ENCODE data around the gene ELMOD3. TPM values are rescaled to one million over a fixed set of nuclear protein-coding genes. Genes with fewer than 3 reads are reported as not detected.
A peak's percentile ranks its signal among the peaks of the same experiment; 100 is the strongest.

ELMOD3 gene
- total RNA-seq, 4 donors from 2014 or later = 24.4 to 41.8 (median 30.0) TPM

DNA sequence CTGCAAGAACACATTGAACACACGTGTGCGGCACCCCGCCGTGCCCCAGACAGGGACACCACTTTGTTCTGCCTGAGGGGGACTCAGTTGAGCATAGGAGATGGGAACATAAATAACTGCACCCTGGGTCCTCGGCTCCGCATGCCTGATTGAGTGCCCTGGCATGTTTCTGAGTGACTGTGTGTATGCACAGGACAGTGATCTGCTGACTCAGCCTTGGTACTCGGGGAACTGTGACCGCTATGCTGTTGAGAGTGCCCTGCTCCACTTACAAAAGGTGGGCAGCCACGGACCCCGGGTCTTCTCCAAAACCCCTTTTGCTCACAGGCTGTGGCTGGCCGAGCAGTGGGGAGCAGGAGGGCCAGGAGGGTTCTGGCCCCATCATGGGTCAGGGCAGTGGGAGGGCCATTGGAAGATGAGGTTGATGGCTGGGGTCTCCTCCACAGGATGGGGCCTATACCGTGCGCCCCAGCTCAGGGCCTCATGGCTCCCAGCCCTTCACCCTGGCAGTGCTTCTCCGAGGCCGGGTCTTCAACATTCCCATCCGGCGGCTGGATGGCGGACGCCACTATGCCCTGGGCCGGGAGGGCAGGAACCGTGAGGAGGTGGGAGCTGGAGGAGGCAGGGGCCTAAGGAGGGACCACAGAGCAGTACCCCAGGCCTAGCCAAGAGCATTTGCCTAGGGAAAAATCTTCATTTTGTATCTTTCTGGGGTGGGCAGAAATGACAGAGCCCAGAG is 80.8 kb downstream of the ELMOD3 start:
- no peak for TF ChIP-seq POLR2A (IDR thresholded peaks at IDR 0.05)
- TF ChIP-seq CTCF (IDR thresholded peaks at IDR 0.05) = no peak
- no peak for TF ChIP-seq POLR2AphosphoS5 (IDR thresholded peaks at IDR 0.05)
- no peak for TF ChIP-seq EP300 (IDR thresholded peaks at IDR 0.05)
- 91% methylated on average over 5 of the region's 21 CpGs for WGBS
- Histone ChIP-seq H3K27me3 (no peaks in the 10 kb centered on the region), H3K4me3 (no peak overlapping the region), H3K36me3 (no peaks in the 10 kb centered on the region), H3K27ac (peak overlapping the region; percentile 23), H3K9me3 (no peaks in the 10 kb centered on the region), H3K4me1 (peaks cover 62% of the 10 kb centered on the region)
- no peak for DNase-seq (ENCODE audit: low spot score in 2 of 2)

GRCh38 chr2:85435981-85436835 is 81.6 kb downstream of the ELMOD3 start:
- TF ChIP-seq POLR2A (IDR thresholded peaks at IDR 0.05) = no peak
- TF ChIP-seq POLR2AphosphoS5 (IDR thresholded peaks at IDR 0.05) = no peak
- no peak for TF ChIP-seq CTCF (IDR thresholded peaks at IDR 0.05)
- no peak for TF ChIP-seq EP300 (IDR thresholded peaks at IDR 0.05)
- WGBS = 86% methylated on average over 13 of the region's 16 CpGs
- no peak for DNase-seq (ENCODE audit: low spot score in 2 of 2)
- no peaks in the 10 kb centered on the region for H3K36me3 ChIP-seq
- H3K4me3 ChIP-seq = no peak overlapping the region
- peaks cover 62% of the 10 kb centered on the region for H3K4me1 ChIP-seq
- no peaks in the 10 kb centered on the region for H3K27me3 ChIP-seq
- H3K9me3 ChIP-seq = no peaks in the 10 kb centered on the region
- H3K27ac ChIP-seq = peak overlapping the region; percentile 88

GRCh38 chr2:85436836-85437487 is 82.4 kb downstream of the ELMOD3 start:
- 64% methylated on average over 10 of the region's 10 CpGs for WGBS
- Histone ChIP-seq H3K4me1 (peaks cover 62% of the 10 kb centered on the region), H3K9me3 (no peaks in the 10 kb centered on the region), H3K36me3 (no peaks in the 10 kb centered on the region), H3K27me3 (no peaks in the 10 kb centered on the region), H3K27ac (peak overlapping the region; percentile 88), H3K4me3 (no peak overlapping the region)
- DNase-seq (ENCODE audit: low spot score in 2 of 2) = no peak
- TF ChIP-seq POLR2A (IDR thresholded peaks at IDR 0.05) = no peak
- no peak for TF ChIP-seq CTCF (IDR thresholded peaks at IDR 0.05)
- no peak for TF ChIP-seq EP300 (IDR thresholded peaks at IDR 0.05)
- TF ChIP-seq POLR2AphosphoS5 (IDR thresholded peaks at IDR 0.05) = no peak

- H3K9me3 ChIP-seq = no peaks in the 10 kb centered on the region
- H3K27ac ChIP-seq = peak overlapping the region; percentile 88
- peaks cover 62% of the 10 kb centered on the region for H3K4me1 ChIP-seq
- DNase-seq (ENCODE audit: low spot score in 2 of 2) = peak; percentile 91
- H3K4me3 ChIP-seq = peak overlapping the region; percentile 49
- 5% methylated on average over 26 of the region's 64 CpGs for WGBS
- TF ChIP-seq EP300 (IDR thresholded peaks at IDR 0.05) = peak; percentile 58
- TF ChIP-seq CTCF (IDR thresholded peaks at IDR 0.05) = no peak
- TF ChIP-seq POLR2A (IDR thresholded peaks at IDR 0.05) = peak in 1 of 2 donors; percentile 84
- TF ChIP-seq POLR2AphosphoS5 (IDR thresholded peaks at IDR 0.05) = peak in 2 of 3 donors; percentile 34 to 87
- H3K27me3 ChIP-seq = no peaks in the 10 kb centered on the region
- H3K36me3 ChIP-seq = no peaks in the 10 kb centered on the region
Measured at GRCh38 chr2:85437488-85438200, 83.1 kb downstream of the ELMOD3 start.

All from suprapubic skin (tissue), 4 donors.